H1 (cell line): Measurements from ENCODE around the gene MYRF. TPM values are rescaled to one million over a fixed set of nuclear protein-coding genes. Genes with fewer than 3 reads are reported as not detected.

Source experiments
- RNF2 ChIP-seq: fragments of 200-900, 300-1000 bp; sonication (generic); IDR thresholded peaks from 2 replicates; pipeline ENCODE4 v1.7.1; 2016; ENCODE audit warnings: borderline replicate concordance, low read depth, mild to moderate bottlenecking, antibody characterized with exemption, low read length; ENCODE audit not compliant: poor library complexity, severe bottlenecking; ENCODE audit errors: missing control alignments
- RXRA ChIP-seq: IDR thresholded peaks from 2 replicates; pipeline ENCODE4 v1.6.1; 2011; ENCODE audit warnings: low read depth, mild to moderate bottlenecking, low read length, moderate library complexity; ENCODE audit not compliant: insufficient read depth
- SP1 ChIP-seq: IDR thresholded peaks from 2 replicates; pipeline ENCODE4 v1.6.1; 2011; ENCODE audit warnings: low read depth, low read length
- SUZ12 ChIP-seq: fragments of 200-600 bp; sonication (generic); IDR thresholded peaks from 2 replicates; pipeline ENCODE4 v1.6.1; 2012; ENCODE audit warnings: mild to moderate bottlenecking, inconsistent platforms, low read length, moderate library complexity, mixed read lengths
- polyA plus RNA-seq, 7 experiments: library from polyadenylated mRNA; depleted of rRNA in 3 of 7; stranded (reverse) in 5 of 7; unstranded in 2 of 7; fragments of >200 nt in 5 of 7; fragments of 200-250 nt in 2 of 7; gene quantifications; 1 replicate in 5 of 7; 2 replicates in 1 of 7; 4 replicates in 1 of 7; pipeline versions ENCODE4 v1.2.1 to v1.2.3, GENCODE V29; 2011 to 2013; ENCODE audit warnings: missing spikeins in 2 of 7, mixed read lengths in 2 of 7
- total RNA-seq: library from RNA; stranded (reverse); fragmentation: NEBNext Ultra II Directional; extraction: Animal tissue kit (Norgen Biotek cat#: 25700); gene quantifications from 2 replicates; pipeline ENCODE4 v1.2.1, GENCODE V29; 2021

The MYRF gene
- total and polyA plus RNA-seq, 2 of the 8 experiments (the other 6 are each of a cell fraction or from before 2014, with no cell fraction given): 6.0 to 6.1 TPM

- no peak for TF ChIP-seq SUZ12
- TF ChIP-seq RXRA: no peak
- no peak for TF ChIP-seq SP1
- no peak for TF ChIP-seq RNF2
Observed at GRCh38 chr11:61793083-61793828, 40.8 kb downstream of the MYRF start (continued).
